ENCODE measurements around the gene PRSS57. TPM values are rescaled to one million over a fixed set of nuclear protein-coding genes. Genes with fewer than 3 reads are reported as not detected.

The PRSS57 gene
- total and polyA plus RNA-seq, 2 of the 13 experiments (the other 11 are each of a cell fraction or from before 2014, with no cell fraction given), result 0.12 TPM; not detected in 1

DNA sequence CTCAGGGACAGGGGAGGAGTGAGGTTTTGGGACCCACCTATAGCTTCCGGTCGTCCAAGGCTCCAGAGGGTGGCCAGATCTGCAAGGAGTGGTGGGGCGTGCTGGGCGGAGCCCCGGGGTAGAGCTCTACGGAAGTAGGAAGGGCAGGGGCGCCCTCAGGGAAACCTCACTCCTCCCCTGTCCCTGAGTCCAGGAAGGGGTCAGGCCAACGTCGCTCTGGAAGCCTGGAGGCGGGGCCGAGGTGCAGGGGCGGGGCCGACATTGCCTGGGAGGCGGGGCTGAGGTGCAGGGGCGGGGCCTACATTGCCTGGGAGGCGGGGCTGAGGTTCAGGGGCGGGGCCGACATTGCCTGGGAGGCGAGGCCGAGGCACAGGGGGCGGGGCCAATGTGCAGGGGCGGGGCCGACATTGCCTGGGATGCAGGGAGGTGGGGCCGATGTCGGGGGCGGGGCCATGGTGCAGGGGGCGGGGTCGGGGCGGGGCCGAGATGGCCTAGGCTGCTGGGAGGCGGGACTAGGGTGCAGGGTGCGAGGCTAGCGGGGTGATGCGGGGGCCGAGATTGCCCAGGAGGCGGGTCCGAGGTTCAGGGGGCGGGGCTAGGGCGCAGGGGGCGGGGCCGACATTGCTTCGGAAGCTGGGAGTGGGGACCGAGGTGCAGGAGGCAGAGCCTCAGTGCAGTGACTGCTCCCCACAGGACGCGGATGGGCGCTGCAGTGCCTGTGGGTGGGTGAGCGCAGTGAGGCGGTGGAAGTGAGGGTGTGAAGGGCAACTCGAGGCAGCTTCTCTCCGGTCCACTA, 8.6 kb upstream of the PRSS57 start (continued):
- peak; percentile 94 for TF ChIP-seq SP4 (CRISPR knock-in tag; IDR thresholded peaks at IDR 0.05)
- no peak for TF ChIP-seq SYNCRIP (IDR thresholded peaks at IDR 0.05; ENCODE audit: insufficient read depth, low read depth, low read length)
- TF ChIP-seq, protein P1, sequence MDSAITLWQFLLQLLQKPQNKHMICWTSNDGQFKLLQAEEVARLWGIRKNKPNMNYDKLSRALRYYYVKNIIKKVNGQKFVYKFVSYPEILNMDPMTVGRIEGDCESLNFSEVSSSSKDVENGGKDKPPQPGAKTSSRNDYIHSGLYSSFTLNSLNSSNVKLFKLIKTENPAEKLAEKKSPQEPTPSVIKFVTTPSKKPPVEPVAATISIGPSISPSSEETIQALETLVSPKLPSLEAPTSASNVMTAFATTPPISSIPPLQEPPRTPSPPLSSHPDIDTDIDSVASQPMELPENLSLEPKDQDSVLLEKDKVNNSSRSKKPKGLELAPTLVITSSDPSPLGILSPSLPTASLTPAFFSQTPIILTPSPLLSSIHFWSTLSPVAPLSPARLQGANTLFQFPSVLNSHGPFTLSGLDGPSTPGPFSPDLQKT (CRISPR knock-in tag; IDR thresholded peaks at IDR 0.05; ENCODE audit: borderline replicate concordance), result 0 out of 2 replicates have a peak, but pooled peaks have one; percentile 26
- TF ChIP-seq ZSCAN25 (CRISPR knock-in tag; IDR thresholded peaks at IDR 0.05), result peak; percentile 92
- no peak for TF ChIP-seq HMG20A (CRISPR knock-in tag; IDR thresholded peaks at IDR 0.05; ENCODE audit: borderline replicate concordance)
- TF ChIP-seq, protein P2, sequence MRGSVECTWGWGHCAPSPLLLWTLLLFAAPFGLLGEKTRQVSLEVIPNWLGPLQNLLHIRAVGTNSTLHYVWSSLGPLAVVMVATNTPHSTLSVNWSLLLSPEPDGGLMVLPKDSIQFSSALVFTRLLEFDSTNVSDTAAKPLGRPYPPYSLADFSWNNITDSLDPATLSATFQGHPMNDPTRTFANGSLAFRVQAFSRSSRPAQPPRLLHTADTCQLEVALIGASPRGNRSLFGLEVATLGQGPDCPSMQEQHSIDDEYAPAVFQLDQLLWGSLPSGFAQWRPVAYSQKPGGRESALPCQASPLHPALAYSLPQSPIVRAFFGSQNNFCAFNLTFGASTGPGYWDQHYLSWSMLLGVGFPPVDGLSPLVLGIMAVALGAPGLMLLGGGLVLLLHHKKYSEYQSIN (CRISPR knock-in tag; IDR thresholded peaks at IDR 0.05; ENCODE audit: borderline replicate concordance), result no peak
- no peak for TF ChIP-seq ZNF781 (CRISPR knock-in tag; IDR thresholded peaks at IDR 0.05; ENCODE audit: borderline replicate concordance, not compliant biosample characterization)
- TF ChIP-seq ZNF510 (CRISPR knock-in tag; IDR thresholded peaks at IDR 0.05; ENCODE audit: low read depth), result no peak
- TF ChIP-seq, protein P3, sequence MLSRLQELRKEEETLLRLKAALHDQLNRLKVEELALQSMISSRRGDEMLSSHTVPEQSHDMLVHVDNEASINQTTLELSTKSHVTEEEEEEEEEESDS (CRISPR knock-in tag; IDR thresholded peaks at IDR 0.05; ENCODE audit: borderline replicate concordance), result 0 out of 2 replicates have a peak, but pooled peaks have one; percentile 59
- TF ChIP-seq, protein P4, sequence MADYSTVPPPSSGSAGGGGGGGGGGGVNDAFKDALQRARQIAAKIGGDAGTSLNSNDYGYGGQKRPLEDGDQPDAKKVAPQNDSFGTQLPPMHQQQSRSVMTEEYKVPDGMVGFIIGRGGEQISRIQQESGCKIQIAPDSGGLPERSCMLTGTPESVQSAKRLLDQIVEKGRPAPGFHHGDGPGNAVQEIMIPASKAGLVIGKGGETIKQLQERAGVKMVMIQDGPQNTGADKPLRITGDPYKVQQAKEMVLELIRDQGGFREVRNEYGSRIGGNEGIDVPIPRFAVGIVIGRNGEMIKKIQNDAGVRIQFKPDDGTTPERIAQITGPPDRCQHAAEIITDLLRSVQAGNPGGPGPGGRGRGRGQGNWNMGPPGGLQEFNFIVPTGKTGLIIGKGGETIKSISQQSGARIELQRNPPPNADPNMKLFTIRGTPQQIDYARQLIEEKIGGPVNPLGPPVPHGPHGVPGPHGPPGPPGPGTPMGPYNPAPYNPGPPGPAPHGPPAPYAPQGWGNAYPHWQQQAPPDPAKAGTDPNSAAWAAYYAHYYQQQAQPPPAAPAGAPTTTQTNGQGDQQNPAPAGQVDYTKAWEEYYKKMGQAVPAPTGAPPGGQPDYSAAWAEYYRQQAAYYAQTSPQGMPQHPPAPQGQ (CRISPR knock-in tag; IDR thresholded peaks at IDR 0.05; ENCODE audit: borderline replicate concordance), result no peak
- no peak for TF ChIP-seq FIP1L1 (IDR thresholded peaks at IDR 0.05; ENCODE audit: borderline replicate concordance, insufficient read depth, low read depth, low read length)
- 0 out of 2 replicates have a peak, but pooled peaks have one; percentile 30 for TF ChIP-seq ZNF264 (CRISPR knock-in tag; IDR thresholded peaks at IDR 0.05)
- TF ChIP-seq THYN1 (CRISPR knock-in tag; IDR thresholded peaks at IDR 0.05; ENCODE audit: borderline replicate concordance, low read depth), result 0 out of 2 replicates have a peak, but pooled peaks have one; percentile 82
- TF ChIP-seq RFXAP (CRISPR knock-in tag; IDR thresholded peaks at IDR 0.05; ENCODE audit: borderline replicate concordance), result 0 out of 2 replicates have a peak, but pooled peaks have one; percentile 55
- TF ChIP-seq KAT8 (CRISPR knock-in tag; IDR thresholded peaks at IDR 0.05), result peak; percentile 56; the same call in 1 of the 2 replicates
- TF ChIP-seq, protein P5, sequence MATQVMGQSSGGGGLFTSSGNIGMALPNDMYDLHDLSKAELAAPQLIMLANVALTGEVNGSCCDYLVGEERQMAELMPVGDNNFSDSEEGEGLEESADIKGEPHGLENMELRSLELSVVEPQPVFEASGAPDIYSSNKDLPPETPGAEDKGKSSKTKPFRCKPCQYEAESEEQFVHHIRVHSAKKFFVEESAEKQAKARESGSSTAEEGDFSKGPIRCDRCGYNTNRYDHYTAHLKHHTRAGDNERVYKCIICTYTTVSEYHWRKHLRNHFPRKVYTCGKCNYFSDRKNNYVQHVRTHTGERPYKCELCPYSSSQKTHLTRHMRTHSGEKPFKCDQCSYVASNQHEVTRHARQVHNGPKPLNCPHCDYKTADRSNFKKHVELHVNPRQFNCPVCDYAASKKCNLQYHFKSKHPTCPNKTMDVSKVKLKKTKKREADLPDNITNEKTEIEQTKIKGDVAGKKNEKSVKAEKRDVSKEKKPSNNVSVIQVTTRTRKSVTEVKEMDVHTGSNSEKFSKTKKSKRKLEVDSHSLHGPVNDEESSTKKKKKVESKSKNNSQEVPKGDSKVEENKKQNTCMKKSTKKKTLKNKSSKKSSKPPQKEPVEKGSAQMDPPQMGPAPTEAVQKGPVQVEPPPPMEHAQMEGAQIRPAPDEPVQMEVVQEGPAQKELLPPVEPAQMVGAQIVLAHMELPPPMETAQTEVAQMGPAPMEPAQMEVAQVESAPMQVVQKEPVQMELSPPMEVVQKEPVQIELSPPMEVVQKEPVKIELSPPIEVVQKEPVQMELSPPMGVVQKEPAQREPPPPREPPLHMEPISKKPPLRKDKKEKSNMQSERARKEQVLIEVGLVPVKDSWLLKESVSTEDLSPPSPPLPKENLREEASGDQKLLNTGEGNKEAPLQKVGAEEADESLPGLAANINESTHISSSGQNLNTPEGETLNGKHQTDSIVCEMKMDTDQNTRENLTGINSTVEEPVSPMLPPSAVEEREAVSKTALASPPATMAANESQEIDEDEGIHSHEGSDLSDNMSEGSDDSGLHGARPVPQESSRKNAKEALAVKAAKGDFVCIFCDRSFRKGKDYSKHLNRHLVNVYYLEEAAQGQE (IDR thresholded peaks at IDR 0.05; ENCODE audit: borderline replicate concordance in 1 of 2, low read depth in 1 of 2, low read length in 2 of 2), result peak in 1 of 2 experiments; percentile 63; a peak in 1 of 4 replicates
- no peak for TF ChIP-seq ZNF207 (IDR thresholded peaks at IDR 0.05; ENCODE audit: borderline replicate concordance)
- TF ChIP-seq ZKSCAN1 (IDR thresholded peaks at IDR 0.05; ENCODE audit: low read length), result 0 out of 2 replicates have a peak, but pooled peaks have one; percentile 27
- peak; percentile 43; the same call in 1 of the 2 replicates for TF ChIP-seq GATAD2A (CRISPR knock-in tag; IDR thresholded peaks at IDR 0.05)
- TF ChIP-seq MIER3 (CRISPR knock-in tag; IDR thresholded peaks at IDR 0.05; ENCODE audit: borderline replicate concordance), result 0 out of 2 replicates have a peak, but pooled peaks have one; percentile 29

Data from HepG2 (cell line).